ENCODE measurements around the gene SDF2L1. TPM values are rescaled to one million over a fixed set of nuclear protein-coding genes. Genes with fewer than 3 reads are reported as not detected.
"Not testable (repeated sequence)": the region's sequence is repeated elsewhere in the genome, so short reads cannot be mapped to it uniquely, and the experiment has no call there.

Gene SDF2L1
- total RNA-seq, 1 donor from 2014 or later = 37.4 TPM

DNA sequence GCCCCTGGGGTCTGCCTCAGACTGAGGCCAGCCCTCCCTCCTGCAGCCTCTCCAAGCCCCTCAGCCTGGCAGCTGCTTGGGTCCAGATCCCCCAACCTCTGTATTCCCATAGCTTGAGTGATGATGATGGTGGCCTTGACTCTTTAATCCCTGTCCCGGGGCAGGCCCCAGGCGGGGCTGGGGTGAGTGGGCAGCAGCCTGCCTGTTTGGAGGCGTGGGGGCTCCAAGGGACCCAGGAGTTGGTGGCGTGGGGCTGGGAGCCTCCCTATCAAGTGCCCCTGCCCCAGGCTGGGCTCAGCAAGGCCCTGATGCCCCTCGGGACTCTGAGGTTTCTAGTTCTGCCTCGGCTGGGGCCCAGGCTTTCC, 46.2 kb downstream of the SDF2L1 start:
- TF ChIP-seq, protein P1, sequence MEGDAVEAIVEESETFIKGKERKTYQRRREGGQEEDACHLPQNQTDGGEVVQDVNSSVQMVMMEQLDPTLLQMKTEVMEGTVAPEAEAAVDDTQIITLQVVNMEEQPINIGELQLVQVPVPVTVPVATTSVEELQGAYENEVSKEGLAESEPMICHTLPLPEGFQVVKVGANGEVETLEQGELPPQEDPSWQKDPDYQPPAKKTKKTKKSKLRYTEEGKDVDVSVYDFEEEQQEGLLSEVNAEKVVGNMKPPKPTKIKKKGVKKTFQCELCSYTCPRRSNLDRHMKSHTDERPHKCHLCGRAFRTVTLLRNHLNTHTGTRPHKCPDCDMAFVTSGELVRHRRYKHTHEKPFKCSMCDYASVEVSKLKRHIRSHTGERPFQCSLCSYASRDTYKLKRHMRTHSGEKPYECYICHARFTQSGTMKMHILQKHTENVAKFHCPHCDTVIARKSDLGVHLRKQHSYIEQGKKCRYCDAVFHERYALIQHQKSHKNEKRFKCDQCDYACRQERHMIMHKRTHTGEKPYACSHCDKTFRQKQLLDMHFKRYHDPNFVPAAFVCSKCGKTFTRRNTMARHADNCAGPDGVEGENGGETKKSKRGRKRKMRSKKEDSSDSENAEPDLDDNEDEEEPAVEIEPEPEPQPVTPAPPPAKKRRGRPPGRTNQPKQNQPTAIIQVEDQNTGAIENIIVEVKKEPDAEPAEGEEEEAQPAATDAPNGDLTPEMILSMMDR (IDR thresholded peaks at IDR 0.05) = no peak
- Histone ChIP-seq H3K27me3 (no peaks in the 10 kb centered on the region), H3K4me3 (no peak overlapping the region), H3K9me3 (no peaks in the 10 kb centered on the region), H3K27ac (no peak overlapping the region), H3K4me1 (no peaks in the 10 kb centered on the region), H3K36me3 (peaks cover 58 to 66% of the 10 kb centered on the region in 2 donors)
- intact Hi-C loops (cut with DNase I) = no loop called here
- DNase-seq (ENCODE audit: low spot score in 2 of 2) = no peak

DNA sequence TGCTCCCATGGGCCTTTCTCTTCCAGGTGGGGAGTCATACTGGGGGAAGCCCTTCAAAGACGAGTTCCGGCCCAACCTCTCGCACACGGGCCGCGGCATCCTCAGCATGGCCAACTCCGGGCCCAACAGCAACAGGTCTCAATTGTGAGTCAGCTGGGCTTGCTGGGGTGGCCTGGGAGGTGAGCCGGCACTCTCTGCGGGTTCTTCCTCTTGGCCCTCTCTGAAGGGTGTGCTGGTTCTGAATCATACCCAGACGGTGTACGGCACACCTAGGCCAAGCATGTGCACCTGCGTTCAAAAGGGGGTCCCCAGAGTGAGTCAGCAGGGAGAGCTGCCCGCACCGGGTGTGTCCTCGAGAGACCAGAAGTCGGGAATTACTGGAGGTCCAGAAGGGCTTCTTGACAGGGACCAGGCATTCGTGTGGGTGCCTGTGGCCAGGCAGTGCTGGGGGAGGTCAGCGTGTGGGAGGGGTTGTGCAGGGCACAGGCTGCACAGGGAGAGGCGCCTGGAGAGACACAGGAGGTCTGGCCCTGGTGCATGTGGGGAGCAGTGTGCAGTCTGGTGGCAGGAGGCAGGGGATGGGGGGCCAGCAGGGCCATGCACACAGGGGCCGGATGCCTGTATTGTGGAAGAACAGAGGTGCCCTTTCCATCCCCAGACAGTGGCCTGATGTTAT, 46.7 kb downstream of the SDF2L1 start:
- Histone ChIP-seq H3K9me3 (no peaks in the 10 kb centered on the region), H3K36me3 (peaks cover 58 to 66% of the 10 kb centered on the region in 2 donors), H3K27me3 (no peaks in the 10 kb centered on the region), H3K4me3 (no peak overlapping the region), H3K4me1 (no peaks in the 10 kb centered on the region), H3K27ac (no peak overlapping the region)
- TF ChIP-seq, protein P1 (IDR thresholded peaks at IDR 0.05) = no peak
- no peak for DNase-seq (ENCODE audit: low spot score in 2 of 2)
- intact Hi-C loops (cut with DNase I) = no loop called here

DNA sequence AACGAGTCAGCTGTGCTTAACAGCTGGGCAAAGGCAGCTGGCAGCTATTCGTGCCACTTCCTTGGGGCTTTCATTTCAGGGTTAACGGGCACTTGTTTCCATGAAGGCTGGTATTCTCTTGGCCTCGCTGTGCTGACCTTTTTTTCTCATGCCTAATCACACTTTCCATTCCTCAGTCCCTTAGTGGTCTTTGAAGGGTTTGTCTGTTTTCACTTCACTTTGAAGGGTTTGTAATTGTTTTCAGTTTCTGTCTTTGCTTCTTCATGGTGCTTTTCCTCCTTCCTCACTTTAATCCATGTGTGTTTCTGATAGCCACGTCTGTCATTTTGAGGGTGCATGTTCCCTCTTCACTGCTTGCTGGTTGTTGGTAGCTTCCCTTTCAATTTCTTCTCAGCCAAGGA, 48.3 kb downstream of the SDF2L1 start:
- H3K4me1 ChIP-seq = no peaks in the 10 kb centered on the region
- TF ChIP-seq, protein P1 (IDR thresholded peaks at IDR 0.05) = no peak
- no peak for DNase-seq (ENCODE audit: low spot score in 2 of 2)
- H3K36me3 ChIP-seq = peaks cover 63 to 70% of the 10 kb centered on the region in 2 donors
- no peaks in the 10 kb centered on the region for H3K27me3 ChIP-seq
- intact Hi-C loops (cut with DNase I) = no loop called here
- H3K4me3 ChIP-seq = no peak overlapping the region
- H3K9me3 ChIP-seq = no peaks in the 10 kb centered on the region
- H3K27ac ChIP-seq = peak overlapping the region; percentile 42 to 59

DNA sequence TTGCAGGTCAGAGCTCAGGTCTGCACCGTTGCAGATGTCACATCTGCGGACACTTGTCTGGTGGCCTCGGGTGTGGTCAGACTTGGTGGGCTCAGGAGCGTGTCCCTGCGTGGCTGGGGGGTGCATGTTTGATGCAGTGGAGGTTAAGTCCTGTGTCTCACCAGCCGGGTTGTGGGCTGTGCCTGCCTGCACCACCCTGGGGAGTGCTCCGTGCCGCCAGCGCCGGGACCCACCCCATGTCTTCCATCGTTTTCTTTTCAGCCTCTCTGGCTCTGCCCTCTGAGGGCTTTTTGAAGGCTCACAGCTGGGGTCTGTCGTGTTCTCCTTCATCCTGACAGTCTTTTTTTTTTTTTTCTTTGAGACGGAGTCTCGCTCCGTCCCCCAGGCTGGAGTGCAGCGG, 49.7 kb downstream of the SDF2L1 start:
- Histone ChIP-seq H3K4me1 (no peaks in the 10 kb centered on the region), H3K27ac (no peak overlapping the region), H3K36me3 (peaks cover 62 to 69% of the 10 kb centered on the region in 2 donors), H3K4me3 (no peak overlapping the region), H3K9me3 (no peaks in the 10 kb centered on the region), H3K27me3 (no peaks in the 10 kb centered on the region)
- TF ChIP-seq, protein P1 (IDR thresholded peaks at IDR 0.05) = no peak
- DNase-seq (ENCODE audit: low spot score in 2 of 2) = no peak
- intact Hi-C loops (cut with DNase I) = no loop called here

DNA sequence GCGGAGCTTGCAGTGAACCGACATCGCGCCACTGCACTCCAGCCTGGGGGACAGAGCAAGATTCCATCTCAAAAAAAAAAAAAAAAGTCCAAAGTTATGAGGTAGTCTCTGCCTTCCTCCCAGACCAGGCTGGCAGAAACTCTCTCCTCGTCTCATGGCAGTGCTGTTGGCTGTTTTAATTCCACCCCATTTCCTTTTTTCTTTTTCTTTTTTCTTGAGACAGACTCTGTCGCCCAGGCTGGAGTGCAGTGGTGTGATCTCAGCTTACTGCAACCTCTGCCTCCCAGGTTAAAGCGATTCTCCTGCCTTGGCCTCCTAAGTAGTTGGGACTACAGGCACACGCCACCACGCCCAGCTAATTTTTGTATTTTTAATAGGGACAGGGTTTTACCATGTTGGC, 50.8 kb downstream of the SDF2L1 start:
- H3K36me3 ChIP-seq = peaks cover 56 to 64% of the 10 kb centered on the region in 2 donors
- H3K9me3 ChIP-seq; H3K4me1 ChIP-seq; DNase-seq (ENCODE audit: low spot score in 2 of 2); H3K27ac ChIP-seq; H3K27me3 ChIP-seq; intact Hi-C loops (cut with DNase I); H3K4me3 ChIP-seq: not testable (repeated sequence)

DNA sequence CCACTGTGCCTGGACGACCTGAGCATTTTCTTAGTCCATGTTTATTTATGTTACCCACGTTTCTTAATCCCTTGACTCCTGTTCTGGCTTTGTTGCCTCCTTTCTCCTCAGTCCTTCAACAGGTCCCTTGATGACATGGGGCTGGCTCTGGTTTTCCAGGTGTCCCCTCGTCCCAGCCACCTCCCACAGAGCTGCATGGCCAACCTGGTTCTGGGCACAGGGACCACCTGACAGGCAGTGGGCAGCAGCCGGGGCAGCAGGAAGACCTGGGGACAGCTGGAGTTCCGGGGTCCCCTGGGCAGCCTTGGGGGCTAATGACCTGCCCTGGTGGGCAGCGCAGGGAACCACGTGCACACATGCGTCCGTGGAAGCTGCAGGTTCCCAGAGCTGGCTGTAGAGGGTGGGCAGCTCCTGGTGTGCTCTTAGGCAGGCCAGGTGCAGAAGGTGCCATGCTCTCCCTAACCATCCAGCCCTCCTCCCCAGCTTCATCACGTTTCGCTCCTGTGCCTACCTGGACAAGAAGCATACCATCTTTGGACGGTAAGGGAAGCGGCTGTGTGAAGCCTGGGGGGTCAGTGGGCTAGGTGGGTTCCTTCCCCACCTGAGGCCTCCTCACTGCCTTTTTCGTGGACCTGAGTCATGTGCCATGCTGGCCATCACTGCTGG, 51.4 kb downstream of the SDF2L1 start:
- peaks cover 50 to 58% of the 10 kb centered on the region in 2 donors for H3K36me3 ChIP-seq
- no peaks in the 10 kb centered on the region for H3K9me3 ChIP-seq

More for the DNA sequence above, 51.4 kb downstream of the SDF2L1 start:
- Histone ChIP-seq H3K27ac (no peak overlapping the region), H3K4me1 (peaks cover 3 to 9% of the 10 kb centered on the region in 2 donors), H3K4me3 (no peak overlapping the region), H3K27me3 (no peaks in the 10 kb centered on the region)
- TF ChIP-seq, protein P1 (IDR thresholded peaks at IDR 0.05) = no peak
- intact Hi-C loops (cut with DNase I) = no loop called here
- DNase-seq (ENCODE audit: low spot score in 2 of 2) = no peak

All from ascending aorta (tissue), 2 donors.